GM19240 (cell line): ENCODE measurements around the gene RAB40C.
A peak's percentile ranks its signal among the peaks of the same experiment; 100 is the strongest.

Source experiments
- DNase-seq: peaks from one replicate; pipeline ENCODE4 v3.0.0; 2011; ENCODE audit warnings: low spot score; ENCODE audit not compliant: insufficient read length

RAB40C gene

GRCh38 chr16:589658-590187 lies at the start of gene RAB40C:
Gene RAB40C, plus strand, starts transcription at chr16:590066. Its CDS starts 226 bp downstream, at chr16:590292.
- DNase-seq, result peak; percentile 99

- no peak for DNase-seq
These were observed 49.1 kb upstream of the RAB40C start for GRCh38 chr16:540645-541340.

- no peak for DNase-seq
These were observed 46.3 kb upstream of the RAB40C start for GRCh38 chr16:543301-544164.

GRCh38 chr16:544517-544916 lies 45.3 kb upstream of the RAB40C start:
- no peak for DNase-seq

- DNase-seq, result no peak
These were observed 42.7 kb upstream of the RAB40C start for GRCh38 chr16:546909-547770.

- DNase-seq, result no peak
These were observed 41.3 kb upstream of the RAB40C start for GRCh38 chr16:548586-548985.

- no peak for DNase-seq
These were observed 40.2 kb upstream of the RAB40C start for GRCh38 chr16:549544-550263.

- no peak for DNase-seq
These were observed 38.7 kb upstream of the RAB40C start for GRCh38 chr16:551210-551609.

- no peak for DNase-seq
These were observed 37.7 kb upstream of the RAB40C start for GRCh38 chr16:552171-552570.

- DNase-seq, result no peak
These were observed 36.1 kb upstream of the RAB40C start for GRCh38 chr16:553601-554296.

GRCh38 chr16:554297-554621 lies 35.6 kb upstream of the RAB40C start:
- DNase-seq, result no peak

GRCh38 chr16:554640-555365 lies 35.1 kb upstream of the RAB40C start:
- DNase-seq, result no peak

- DNase-seq, result no peak
These were observed 34.1 kb upstream of the RAB40C start for GRCh38 chr16:555528-556473.

- no peak for DNase-seq
These were observed 33.2 kb upstream of the RAB40C start for GRCh38 chr16:556474-557173.

GRCh38 chr16:557463-558297 lies 32.2 kb upstream of the RAB40C start:
- no peak for DNase-seq

- DNase-seq, result no peak
These were observed 31.4 kb upstream of the RAB40C start for GRCh38 chr16:558298-559020.
